ENCODE results near the gene WDR5.

WDR5 gene

GRCh38 chr9:134130503-134131375, 5.1 kb upstream of the WDR5 start:
- no peak overlapping the region for H3K4me3 ChIP-seq
- peak overlapping the region in 4 of 21 experiments; percentile 14 to 34 (median 30) for H3K27ac ChIP-seq

GRCh38 chr9:134131471-134132207, 4.2 kb upstream of the WDR5 start:
- Histone ChIP-seq H3K27ac (peak overlapping the region in 3 of 21 experiments; percentile 14 to 31 (median 29)), H3K4me3 (no peak overlapping the region)

GRCh38 chr9:134132208-134132870, 3.5 kb upstream of the WDR5 start:
- no peak overlapping the region for H3K27ac ChIP-seq

GRCh38 chr9:134134949-134135342, 936 bp upstream of the WDR5 start:
- peak overlapping the region; percentile 70 to 98 (median 93) for H3K27ac ChIP-seq
- peak overlapping the region; percentile 71 to 94 (median 79) for H3K4me3 ChIP-seq

More at GRCh38 chr9:134132208-134132870, 3.5 kb upstream of the WDR5 start:
- no peak overlapping the region for H3K4me3 ChIP-seq

GRCh38 chr9:134136118-134136995, 475 bp downstream of the WDR5 start:
- H3K4me3 ChIP-seq = peak overlapping the region; percentile 71 to 94 (median 90)
- H3K27ac ChIP-seq = peak overlapping the region; percentile 27 to 95 (median 83)

GRCh38 chr9:134136996-134137299, 1.1 kb downstream of the WDR5 start:
- H3K27ac ChIP-seq = peak overlapping the region in 15 of 21 experiments; percentile 42 to 92 (median 82)

GRCh38 chr9:134138292-134138691, 2.4 kb downstream of the WDR5 start:
- Histone ChIP-seq H3K4me3 (no peak overlapping the region), H3K27ac (no peak overlapping the region)

More at GRCh38 chr9:134136996-134137299, 1.1 kb downstream of the WDR5 start:
- peak overlapping the region; percentile 71 to 94 (median 86) for H3K4me3 ChIP-seq

- H3K4me3 ChIP-seq = no peak overlapping the region
- peak overlapping the region in 1 of 21 experiments; percentile 15 for H3K27ac ChIP-seq
These were observed 3.2 kb downstream of the WDR5 start for GRCh38 chr9:134139081-134139480.

- Histone ChIP-seq H3K4me3 (no peak overlapping the region), H3K27ac (no peak overlapping the region)
These were observed 6.0 kb downstream of the WDR5 start for GRCh38 chr9:134141906-134142305.

- no peak overlapping the region for H3K27ac ChIP-seq
These were observed 8.9 kb downstream of the WDR5 start for GRCh38 chr9:134144801-134145200.

GRCh38 chr9:134145262-134145661, 9.4 kb downstream of the WDR5 start:
- no peak overlapping the region for H3K27ac ChIP-seq
- no peak overlapping the region for H3K4me3 ChIP-seq

More at GRCh38 chr9:134144801-134145200, 8.9 kb downstream of the WDR5 start:
- no peak overlapping the region for H3K4me3 ChIP-seq

GRCh38 chr9:134146774-134147493, 11.1 kb downstream of the WDR5 start:
- H3K27ac ChIP-seq = no peak overlapping the region
- H3K4me3 ChIP-seq = no peak overlapping the region

- Histone ChIP-seq H3K4me3 (no peak overlapping the region), H3K27ac (no peak overlapping the region)
These were observed 13.5 kb downstream of the WDR5 start for GRCh38 chr9:134149380-134149779.

- H3K4me3 ChIP-seq = no peak overlapping the region
- H3K27ac ChIP-seq = no peak overlapping the region
These were observed 14.8 kb downstream of the WDR5 start for GRCh38 chr9:134150557-134151214.

- Histone ChIP-seq H3K4me3 (no peak overlapping the region), H3K27ac (no peak overlapping the region)
These were observed 16.2 kb downstream of the WDR5 start for GRCh38 chr9:134152022-134152448.

- H3K27ac ChIP-seq = no peak overlapping the region
- no peak overlapping the region for H3K4me3 ChIP-seq
These were observed 16.6 kb downstream of the WDR5 start for GRCh38 chr9:134152488-134152887.

GRCh38 chr9:134153450-134153849, 17.6 kb downstream of the WDR5 start:
- no peak overlapping the region for H3K27ac ChIP-seq
- H3K4me3 ChIP-seq = no peak overlapping the region

- H3K27ac ChIP-seq = no peak overlapping the region
- H3K4me3 ChIP-seq = no peak overlapping the region
These were observed 18.4 kb downstream of the WDR5 start for GRCh38 chr9:134154262-134154701.
